Choroid plexus epithelial cell (primary cell): ENCODE results near the gene KCNQ5.

ENCODE experiments used
- DNase-seq: peaks from one replicate; pipeline ENCODE4 v3.0.0-alpha.2; 2010; ENCODE audit warnings: low read depth
- H3K4me3 ChIP-seq: 2 replicates; pipeline ENCODE4 v1.5.1; 2011; ENCODE audit warnings: low read depth, mild to moderate bottlenecking, control low read depth, low read length, moderate library complexity
- CTCF ChIP-seq: conservative IDR thresholded peaks from 2 replicates; pipeline ENCODE4 v1.5.1; 2011; ENCODE audit warnings: low read depth, mild to moderate bottlenecking, control low read depth, inconsistent platforms, low read length, moderate library complexity

The KCNQ5 gene

GRCh38 chr6:72699159-72699558, 77.3 kb downstream of the KCNQ5 start:
- no peak for DNase-seq
- no peak for TF ChIP-seq CTCF
- H3K4me3 ChIP-seq: no peak overlapping the region

- no peak for DNase-seq
- no peak overlapping the region for H3K4me3 ChIP-seq
- no peak for TF ChIP-seq CTCF
These were observed 80.6 kb downstream of the KCNQ5 start for GRCh38 chr6:72702421-72702820.

- no peak for DNase-seq
- H3K4me3 ChIP-seq: no peak overlapping the region
- TF ChIP-seq CTCF: no peak
These were observed 81.2 kb downstream of the KCNQ5 start for GRCh38 chr6:72703093-72703492.

- peak; percentile 1 for DNase-seq
- no peak for TF ChIP-seq CTCF
- H3K4me3 ChIP-seq: no peak overlapping the region
These were observed 83.1 kb downstream of the KCNQ5 start for GRCh38 chr6:72704979-72705378.

- DNase-seq: no peak
- no peak for TF ChIP-seq CTCF
These were observed 87.6 kb downstream of the KCNQ5 start for GRCh38 chr6:72709431-72709830.

GRCh38 chr6:72711731-72712130, 89.9 kb downstream of the KCNQ5 start:
- no peak for TF ChIP-seq CTCF
- DNase-seq: no peak

More at GRCh38 chr6:72709431-72709830, 87.6 kb downstream of the KCNQ5 start:
- H3K4me3 ChIP-seq: no peak overlapping the region

GRCh38 chr6:72712910-72713309, 91.0 kb downstream of the KCNQ5 start:
- TF ChIP-seq CTCF: no peak
- peak; percentile 16 for DNase-seq
- no peak overlapping the region for H3K4me3 ChIP-seq

More at GRCh38 chr6:72711731-72712130, 89.9 kb downstream of the KCNQ5 start:
- H3K4me3 ChIP-seq: no peak overlapping the region
